Measurements from ENCODE around the gene CNOT10.

CNOT10 gene

DNA sequence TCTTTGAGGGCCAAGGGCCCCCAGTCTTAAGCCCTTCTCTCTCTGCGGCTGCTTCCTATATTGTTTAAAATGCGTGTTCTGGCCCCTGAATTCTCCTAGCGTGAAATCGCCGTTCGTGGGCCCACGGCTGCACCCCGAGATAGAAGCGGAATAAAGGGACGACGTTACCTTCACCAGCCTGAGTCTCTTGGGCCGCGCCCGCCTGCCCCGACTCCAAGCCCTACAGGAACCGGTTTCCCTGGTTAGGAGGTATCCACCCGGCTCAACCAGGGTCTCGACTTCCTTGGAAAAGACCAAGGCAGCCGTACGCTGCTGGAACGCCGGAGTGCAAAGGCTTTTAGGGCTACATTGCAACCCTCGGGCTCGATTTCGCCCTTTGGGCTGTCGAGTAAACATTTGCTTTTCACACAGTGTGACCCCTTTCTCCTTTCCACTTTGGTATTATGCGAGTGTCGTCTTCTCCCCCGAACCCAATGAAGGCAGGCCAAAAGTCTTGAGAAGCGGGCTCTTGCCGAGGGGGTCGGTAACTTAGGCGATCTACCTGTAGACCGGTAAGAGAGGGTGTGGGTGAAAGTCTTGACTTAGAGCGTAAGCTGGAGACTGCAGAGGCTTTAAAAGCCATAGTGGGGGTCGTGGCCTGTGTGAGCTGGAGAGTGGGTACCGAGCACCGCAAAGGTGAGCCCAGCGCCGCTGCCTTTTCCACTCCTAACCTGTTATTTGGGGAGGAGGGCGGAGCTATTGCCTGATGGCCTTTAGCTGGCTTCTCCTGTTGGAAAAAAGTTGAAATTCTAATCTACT, 134.8 kb downstream of the CNOT10 start:
- DNase-seq = no peak

DNA sequence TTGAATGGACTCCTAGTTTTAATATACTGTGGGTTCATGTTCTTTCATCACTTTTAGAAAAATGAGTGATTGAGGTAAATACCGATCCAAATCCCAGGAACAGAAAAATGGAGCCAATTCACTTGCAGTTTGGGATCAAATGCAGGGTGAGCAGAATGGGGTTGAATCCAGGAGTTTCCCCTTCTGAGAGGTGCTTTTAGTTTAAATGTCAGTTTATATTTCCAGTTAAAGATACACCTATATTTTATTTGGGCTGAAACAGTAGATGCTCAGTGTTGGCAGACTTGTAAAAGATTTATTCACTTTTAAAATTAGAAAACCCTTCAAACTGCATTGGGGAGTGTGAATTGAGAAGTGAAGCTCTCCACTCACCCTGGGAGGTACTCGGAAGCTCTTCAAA, 135.4 kb downstream of the CNOT10 start:
- DNase-seq = no peak

DNA sequence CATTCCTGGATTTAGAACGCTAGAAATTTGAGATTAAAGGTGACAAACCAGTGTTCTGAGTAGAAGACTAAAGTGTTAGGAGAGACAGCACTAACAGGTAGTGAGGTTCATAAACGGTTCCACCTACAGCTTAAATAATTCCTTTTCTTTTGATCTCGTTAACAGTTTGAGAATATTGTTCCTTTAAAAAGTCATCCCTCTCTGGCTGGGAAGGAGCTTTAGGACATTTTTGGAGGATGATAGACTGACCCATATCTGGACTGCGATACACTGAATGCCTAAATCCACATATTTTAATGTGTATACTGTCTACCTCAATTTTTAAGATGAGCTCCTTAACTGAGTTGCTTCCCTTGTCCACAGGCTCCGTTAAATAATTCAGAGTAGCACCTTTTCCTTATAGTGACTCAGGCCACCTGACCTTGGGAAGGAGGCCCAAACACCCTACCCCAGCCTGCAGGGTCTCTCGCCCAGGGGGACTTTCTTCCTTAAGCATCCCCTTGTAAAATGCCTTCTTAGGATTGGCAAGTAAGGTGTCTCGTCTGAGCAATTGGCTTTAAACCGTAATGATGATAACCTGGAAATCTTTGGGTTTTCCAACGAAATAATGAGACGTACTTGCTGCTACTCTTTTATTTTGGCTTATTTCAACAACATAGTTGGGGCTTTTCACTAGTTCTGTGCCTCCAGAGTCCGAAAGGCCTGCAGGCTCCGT, 136.1 kb downstream of the CNOT10 start:
- no peak for DNase-seq

DNA sequence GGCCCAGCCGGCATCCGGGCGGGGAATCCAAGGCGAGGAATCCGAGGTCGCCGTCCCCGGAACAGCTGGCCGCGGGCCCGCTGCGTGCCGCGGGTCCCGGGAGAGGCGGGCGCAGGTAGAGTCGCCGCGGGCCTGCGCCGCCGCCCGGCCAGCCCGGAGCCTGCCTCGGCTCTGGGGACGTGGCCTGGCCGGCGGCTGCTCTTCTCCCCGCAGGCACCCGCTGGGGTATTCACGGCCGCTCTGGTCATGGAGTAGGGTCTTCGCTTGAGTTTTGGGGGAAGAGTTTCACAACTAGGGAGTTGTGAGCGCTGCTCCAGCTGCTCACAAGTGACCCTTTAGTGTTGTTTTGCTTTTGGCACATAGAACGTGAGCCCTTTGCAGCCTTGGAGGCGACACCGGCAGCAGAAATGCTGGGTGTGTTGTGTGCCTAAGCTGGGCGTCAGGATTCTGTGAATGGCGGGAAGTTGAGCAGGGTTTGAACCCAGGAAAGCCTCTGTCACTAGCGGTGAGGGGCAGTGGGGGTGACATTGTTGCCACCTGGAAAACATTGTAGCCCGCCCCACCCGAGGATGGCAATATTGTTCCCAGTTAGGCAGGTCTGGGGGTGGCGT, 136.8 kb downstream of the CNOT10 start:
- DNase-seq = no peak

DNA sequence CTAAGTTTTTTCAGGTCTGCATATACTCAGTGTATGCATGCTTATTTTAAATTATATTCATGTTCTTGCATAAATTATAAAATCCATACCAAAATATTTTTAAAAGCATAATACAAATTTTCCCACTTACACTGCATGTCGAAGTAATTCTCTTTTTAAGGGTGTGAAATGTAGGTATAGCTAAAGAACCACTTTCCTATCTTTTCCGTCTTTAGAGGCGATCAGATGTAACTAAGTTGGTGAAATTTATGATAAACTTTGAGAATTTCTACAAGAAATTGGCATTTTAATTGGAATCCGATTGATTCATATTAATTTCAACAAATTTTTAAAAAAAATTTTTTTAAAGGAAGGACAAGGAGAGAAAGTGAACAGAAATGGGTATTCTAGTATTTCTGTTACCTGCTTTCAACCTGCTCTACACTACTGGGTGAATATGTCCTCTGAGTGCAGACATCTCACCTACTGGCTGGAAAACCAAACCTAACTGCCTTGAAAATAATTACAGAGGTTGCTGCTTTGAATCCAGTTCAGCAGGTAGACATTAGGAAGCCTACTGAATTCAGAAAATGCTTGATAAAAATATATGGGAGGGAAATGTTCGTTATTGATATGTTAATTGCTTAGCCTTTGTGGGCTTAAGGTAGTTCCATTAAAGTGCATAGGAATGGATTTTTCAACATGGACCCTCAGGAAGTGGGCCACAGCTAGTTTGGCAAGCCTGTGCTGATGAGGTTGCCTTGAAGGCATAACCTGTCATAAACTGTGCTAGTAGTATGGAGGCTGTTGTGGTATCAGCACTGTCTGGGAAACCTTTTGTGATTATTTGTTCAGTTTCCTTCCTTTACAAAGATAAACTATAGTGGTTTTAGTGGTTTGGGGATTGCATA, 137.9 kb downstream of the CNOT10 start:
- DNase-seq = no peak

All from AML-193 (cell line).